ENCODE data around the gene RGS17. TPM values are rescaled to one million over a fixed set of nuclear protein-coding genes. Genes with fewer than 3 reads are reported as not detected.
"Not testable (repeated sequence)": the region's sequence is repeated elsewhere in the genome, so short reads cannot be mapped to it uniquely, and the experiment has no call there.

The RGS17 gene
- total RNA-seq (2014; rRNA removed; shearing (Covaris generic); ENCODE audit: low replicate concordance) = 9.3 and 14.4 TPM in 2 replicates

- peak; percentile 60 for DNase-seq (ENCODE audit: low read depth)
- in situ Hi-C loops (cut with HindIII; ENCODE audit: low pct_unique_long_range_greater_than_20kb, low sequenced_read_pairs) = no loop called here
These were observed at the start of gene RGS17 for GRCh38 chr6:153131037-153131981. RGS17 (minus strand) TSS chr6:153131282; CDS start chr6:153044018, 87,264 bp downstream.

- DNase-seq (ENCODE audit: low read depth) = no peak
- in situ Hi-C loops (cut with HindIII; ENCODE audit: low pct_unique_long_range_greater_than_20kb, low sequenced_read_pairs) = no loop called here
These were observed 41.7 kb upstream of the RGS17 start for GRCh38 chr6:153172815-153173214.

GRCh38 chr6:153170511-153170910, 39.4 kb upstream of the RGS17 start:
- in situ Hi-C loops (cut with HindIII; ENCODE audit: low pct_unique_long_range_greater_than_20kb, low sequenced_read_pairs) = no loop called here
- peak; percentile 64 for DNase-seq (ENCODE audit: low read depth)

- DNase-seq (ENCODE audit: low read depth) = no peak
- in situ Hi-C loops (cut with HindIII; ENCODE audit: low pct_unique_long_range_greater_than_20kb, low sequenced_read_pairs) = no loop called here
These were observed 36.8 kb upstream of the RGS17 start for GRCh38 chr6:153167907-153168306.

- DNase-seq (ENCODE audit: low read depth) = peak; percentile 78
- in situ Hi-C loops (cut with HindIII; ENCODE audit: low pct_unique_long_range_greater_than_20kb, low sequenced_read_pairs) = no loop called here
These were observed 36.2 kb upstream of the RGS17 start for GRCh38 chr6:153167061-153167891.

- no peak for DNase-seq (ENCODE audit: low read depth)
- in situ Hi-C loops (cut with HindIII; ENCODE audit: low pct_unique_long_range_greater_than_20kb, low sequenced_read_pairs) = no loop called here
These were observed 31.6 kb upstream of the RGS17 start for GRCh38 chr6:153162646-153163045.

- in situ Hi-C loops (cut with HindIII; ENCODE audit: low pct_unique_long_range_greater_than_20kb, low sequenced_read_pairs) = no loop called here
- no peak for DNase-seq (ENCODE audit: low read depth)
These were observed 31.1 kb upstream of the RGS17 start for GRCh38 chr6:153162172-153162571.

GRCh38 chr6:153160221-153160620, 29.1 kb upstream of the RGS17 start:
- no peak for DNase-seq (ENCODE audit: low read depth)
- in situ Hi-C loops (cut with HindIII; ENCODE audit: low pct_unique_long_range_greater_than_20kb, low sequenced_read_pairs) = no loop called here

- in situ Hi-C loops (cut with HindIII; ENCODE audit: low pct_unique_long_range_greater_than_20kb, low sequenced_read_pairs) = no loop called here
- peak; percentile 83 for DNase-seq (ENCODE audit: low read depth)
These were observed 19.8 kb upstream of the RGS17 start for GRCh38 chr6:153150752-153151440.

- DNase-seq (ENCODE audit: low read depth) = no peak
- in situ Hi-C loops (cut with HindIII; ENCODE audit: low pct_unique_long_range_greater_than_20kb, low sequenced_read_pairs) = no loop called here
These were observed 19.3 kb upstream of the RGS17 start for GRCh38 chr6:153150371-153150751.

GRCh38 chr6:153149891-153150290, 18.8 kb upstream of the RGS17 start:
- DNase-seq (ENCODE audit: low read depth) = no peak
- in situ Hi-C loops (cut with HindIII; ENCODE audit: low pct_unique_long_range_greater_than_20kb, low sequenced_read_pairs) = no loop called here

GRCh38 chr6:153146413-153146812, 15.3 kb upstream of the RGS17 start:
- in situ Hi-C loops (cut with HindIII; ENCODE audit: low pct_unique_long_range_greater_than_20kb, low sequenced_read_pairs) = no loop called here
- DNase-seq (ENCODE audit: low read depth) = no peak

- in situ Hi-C loops (cut with HindIII; ENCODE audit: low pct_unique_long_range_greater_than_20kb, low sequenced_read_pairs) = no loop called here
- DNase-seq (ENCODE audit: low read depth) = no peak
These were observed 14.5 kb upstream of the RGS17 start for GRCh38 chr6:153145591-153145990.

- in situ Hi-C loops (cut with HindIII; ENCODE audit: low pct_unique_long_range_greater_than_20kb, low sequenced_read_pairs) = no loop called here
- no peak for DNase-seq (ENCODE audit: low read depth)
These were observed 12.1 kb upstream of the RGS17 start for GRCh38 chr6:153143200-153143599.

- in situ Hi-C loops (cut with HindIII; ENCODE audit: low pct_unique_long_range_greater_than_20kb, low sequenced_read_pairs) = no loop called here
These were observed 9.2 kb upstream of the RGS17 start for GRCh38 chr6:153140299-153140698.

GRCh38 chr6:153138930-153139329, 7.8 kb upstream of the RGS17 start:
- in situ Hi-C loops (cut with HindIII; ENCODE audit: low pct_unique_long_range_greater_than_20kb, low sequenced_read_pairs) = no loop called here
- DNase-seq (ENCODE audit: low read depth) = no peak

More at GRCh38 chr6:153140299-153140698, 9.2 kb upstream of the RGS17 start:
- no peak for DNase-seq (ENCODE audit: low read depth)

- in situ Hi-C loops (cut with HindIII; ENCODE audit: low pct_unique_long_range_greater_than_20kb, low sequenced_read_pairs) = no loop called here
- no peak for DNase-seq (ENCODE audit: low read depth)
These were observed 4.6 kb upstream of the RGS17 start for GRCh38 chr6:153135681-153136080.

- in situ Hi-C loops (cut with HindIII; ENCODE audit: low pct_unique_long_range_greater_than_20kb, low sequenced_read_pairs); DNase-seq (ENCODE audit: low read depth): not testable (repeated sequence)
These were observed 2.6 kb upstream of the RGS17 start for GRCh38 chr6:153133667-153134066.
